GM12874 (cell line): ENCODE data around the gene MXD1.

Experiments used
- TF ChIP-seq, protein P1 (sequence below): IDR thresholded peaks from 2 replicates; pipeline ENCODE4 v1.5.1; 2011; ENCODE audit warnings: low read depth, mild to moderate bottlenecking, control low read depth, low read length, moderate library complexity; ENCODE audit not compliant: insufficient read depth

Gene MXD1, protein sequence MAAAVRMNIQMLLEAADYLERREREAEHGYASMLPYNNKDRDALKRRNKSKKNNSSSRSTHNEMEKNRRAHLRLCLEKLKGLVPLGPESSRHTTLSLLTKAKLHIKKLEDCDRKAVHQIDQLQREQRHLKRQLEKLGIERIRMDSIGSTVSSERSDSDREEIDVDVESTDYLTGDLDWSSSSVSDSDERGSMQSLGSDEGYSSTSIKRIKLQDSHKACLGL

DNA sequence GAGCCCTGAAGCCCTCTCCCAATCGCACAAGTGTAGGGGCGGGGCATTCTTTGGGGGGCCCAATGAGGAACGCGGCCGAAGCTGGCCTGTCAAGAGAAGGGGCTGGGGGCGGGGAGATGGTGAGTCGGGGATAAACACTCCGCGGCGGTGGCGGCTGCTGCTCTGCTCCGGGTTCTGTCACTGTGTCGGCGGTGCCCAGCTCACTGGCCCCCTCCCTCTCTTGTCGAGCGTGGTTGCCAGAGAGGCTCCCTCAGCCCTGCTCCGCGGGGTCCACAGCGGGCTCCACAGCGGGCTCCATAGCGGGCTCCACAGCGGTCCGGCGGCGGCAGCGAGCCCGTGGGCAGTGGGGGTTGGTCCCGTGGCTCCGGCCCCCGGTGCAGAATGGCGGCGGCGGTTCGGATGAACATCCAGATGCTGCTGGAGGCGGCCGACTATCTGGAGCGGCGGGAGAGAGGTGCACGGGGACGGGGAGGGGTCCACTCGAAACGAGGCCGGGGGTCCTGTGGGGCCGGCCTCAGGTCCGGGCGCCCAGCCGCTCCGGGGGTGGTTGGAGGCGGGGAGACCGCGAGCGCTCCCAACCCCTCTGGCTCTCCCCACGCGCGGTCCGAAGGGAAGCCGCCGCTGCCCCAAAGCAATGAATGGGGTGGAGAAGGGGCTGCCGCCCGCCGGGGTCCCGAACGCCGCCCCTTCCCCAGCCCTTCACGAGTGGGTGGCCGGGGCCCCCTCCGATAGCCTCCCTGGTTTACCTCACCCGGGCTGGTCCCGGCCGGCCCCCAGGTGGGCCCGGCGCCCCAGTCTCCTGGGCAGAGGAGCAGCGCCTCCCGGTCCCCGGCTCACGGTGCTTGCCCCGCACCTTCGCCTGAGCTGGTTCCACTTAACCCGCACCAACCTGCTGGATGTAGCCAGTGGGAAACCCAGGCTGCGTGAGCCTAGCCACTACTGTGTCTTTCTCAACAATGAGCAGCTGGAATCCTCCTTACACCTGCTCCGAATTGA lies at the start of gene MXD1:
MXD1 (plus strand) TSS at position 160 of the 996 bp plus-strand sequence; CDS start at position 382, 222 bp downstream.
- TF ChIP-seq, protein P1, sequence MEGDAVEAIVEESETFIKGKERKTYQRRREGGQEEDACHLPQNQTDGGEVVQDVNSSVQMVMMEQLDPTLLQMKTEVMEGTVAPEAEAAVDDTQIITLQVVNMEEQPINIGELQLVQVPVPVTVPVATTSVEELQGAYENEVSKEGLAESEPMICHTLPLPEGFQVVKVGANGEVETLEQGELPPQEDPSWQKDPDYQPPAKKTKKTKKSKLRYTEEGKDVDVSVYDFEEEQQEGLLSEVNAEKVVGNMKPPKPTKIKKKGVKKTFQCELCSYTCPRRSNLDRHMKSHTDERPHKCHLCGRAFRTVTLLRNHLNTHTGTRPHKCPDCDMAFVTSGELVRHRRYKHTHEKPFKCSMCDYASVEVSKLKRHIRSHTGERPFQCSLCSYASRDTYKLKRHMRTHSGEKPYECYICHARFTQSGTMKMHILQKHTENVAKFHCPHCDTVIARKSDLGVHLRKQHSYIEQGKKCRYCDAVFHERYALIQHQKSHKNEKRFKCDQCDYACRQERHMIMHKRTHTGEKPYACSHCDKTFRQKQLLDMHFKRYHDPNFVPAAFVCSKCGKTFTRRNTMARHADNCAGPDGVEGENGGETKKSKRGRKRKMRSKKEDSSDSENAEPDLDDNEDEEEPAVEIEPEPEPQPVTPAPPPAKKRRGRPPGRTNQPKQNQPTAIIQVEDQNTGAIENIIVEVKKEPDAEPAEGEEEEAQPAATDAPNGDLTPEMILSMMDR = no peak

DNA sequence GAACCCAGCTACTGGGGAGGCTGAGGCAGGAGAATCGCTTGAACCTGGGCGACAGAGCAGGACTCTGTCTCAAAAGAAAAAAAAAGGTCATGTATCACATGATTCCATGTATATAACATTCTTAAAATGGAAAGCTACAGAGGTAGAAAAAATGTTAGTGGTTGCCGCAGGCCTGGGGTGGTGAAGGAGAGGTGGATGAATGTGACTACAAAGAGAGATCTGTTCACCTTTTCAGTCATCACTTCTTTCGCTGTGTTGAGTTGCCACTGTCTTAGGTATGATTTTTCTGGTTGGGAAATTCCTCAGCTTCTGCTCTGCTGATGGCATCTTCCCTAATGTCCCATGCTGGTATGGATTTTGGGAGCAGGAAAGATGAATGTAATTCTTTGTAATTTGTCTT lies 26.5 kb upstream of the MXD1 start:
- TF ChIP-seq, protein P1 = no peak

DNA sequence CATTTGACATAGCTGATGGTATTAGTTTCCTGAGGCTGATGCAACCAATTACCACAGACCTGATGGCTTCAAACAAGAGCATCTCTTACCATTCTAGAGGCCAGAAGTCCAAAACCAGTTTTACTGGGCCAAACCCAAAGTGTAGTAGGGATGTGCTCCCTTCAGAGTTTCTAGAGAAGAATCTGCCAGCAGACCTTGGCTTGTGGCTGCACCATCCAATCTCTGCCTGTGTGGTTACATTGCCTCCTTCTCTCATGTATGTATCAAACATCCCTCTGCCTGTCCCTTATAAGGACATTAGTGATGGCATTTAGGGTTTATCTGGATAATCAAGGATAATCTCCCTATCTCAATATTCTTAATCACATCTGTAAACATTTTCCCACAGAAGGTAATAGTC lies 25.6 kb upstream of the MXD1 start:
- TF ChIP-seq, protein P1 = no peak

DNA sequence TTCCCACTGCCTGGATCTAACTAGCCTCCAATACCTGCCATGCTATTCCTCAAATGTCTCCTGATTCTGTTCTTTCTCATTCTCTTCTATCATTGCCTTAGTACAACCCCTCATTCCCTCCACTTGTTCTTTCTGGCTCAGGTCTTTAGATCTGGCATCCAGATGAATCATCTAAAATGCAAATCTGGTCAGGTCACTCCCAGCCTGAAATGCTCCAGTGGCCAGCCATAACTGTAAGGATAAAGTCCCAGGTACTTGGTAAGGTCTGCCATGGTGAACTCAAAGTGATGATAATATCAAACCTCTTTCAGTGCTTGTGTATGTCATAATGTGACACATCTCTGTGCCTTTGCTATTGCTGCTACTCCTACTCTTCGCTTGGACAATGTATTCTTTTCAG lies 24.0 kb upstream of the MXD1 start:
- TF ChIP-seq, protein P1 = no peak

DNA sequence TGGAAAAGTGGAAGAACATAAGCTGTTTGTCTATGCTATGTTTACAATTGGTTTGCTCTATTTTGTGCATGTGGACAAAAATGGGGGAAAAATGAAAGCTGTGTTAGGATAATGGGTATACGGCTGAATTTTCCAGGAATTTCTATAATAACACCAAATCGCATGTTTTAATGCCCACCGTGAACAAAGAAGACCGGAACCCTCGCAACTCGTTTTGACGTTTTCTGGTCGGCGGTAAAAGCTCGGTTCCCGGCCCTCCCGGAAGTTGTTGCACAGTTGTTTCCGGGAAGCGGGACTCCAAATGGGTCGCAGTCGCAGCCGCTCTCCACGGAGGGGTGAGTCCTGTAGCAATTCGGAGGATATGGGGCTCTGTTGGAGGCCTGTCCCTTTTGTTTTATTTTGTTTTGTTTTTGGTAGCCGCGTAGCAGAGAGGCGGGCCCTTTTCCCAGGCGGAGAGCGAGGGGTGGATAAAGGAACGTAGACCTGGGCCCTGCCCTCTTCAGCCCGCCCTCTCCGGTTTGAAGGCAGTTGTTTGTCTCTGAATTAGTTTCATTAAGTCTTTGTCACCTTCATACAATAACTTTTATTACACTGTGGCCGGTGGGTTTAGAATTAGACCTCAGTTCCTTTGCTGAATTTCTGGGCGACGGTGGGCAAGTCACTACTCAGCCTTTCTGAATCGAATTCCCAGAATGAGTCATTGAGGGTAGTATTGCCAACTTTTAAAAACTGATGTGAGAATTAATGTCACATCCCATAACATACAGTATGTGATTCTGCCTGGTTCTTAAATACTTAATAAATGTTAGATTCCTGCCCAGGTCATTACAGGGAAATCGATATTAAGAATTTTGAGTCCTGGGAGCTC lies 21.0 kb upstream of the MXD1 start, which contains the start of gene SNRNP27:
SNRNP27 (plus strand) TSS at position 273 of the 868 bp plus-strand sequence; CDS start at position 302, 29 bp downstream.
- TF ChIP-seq, protein P1 = no peak

DNA sequence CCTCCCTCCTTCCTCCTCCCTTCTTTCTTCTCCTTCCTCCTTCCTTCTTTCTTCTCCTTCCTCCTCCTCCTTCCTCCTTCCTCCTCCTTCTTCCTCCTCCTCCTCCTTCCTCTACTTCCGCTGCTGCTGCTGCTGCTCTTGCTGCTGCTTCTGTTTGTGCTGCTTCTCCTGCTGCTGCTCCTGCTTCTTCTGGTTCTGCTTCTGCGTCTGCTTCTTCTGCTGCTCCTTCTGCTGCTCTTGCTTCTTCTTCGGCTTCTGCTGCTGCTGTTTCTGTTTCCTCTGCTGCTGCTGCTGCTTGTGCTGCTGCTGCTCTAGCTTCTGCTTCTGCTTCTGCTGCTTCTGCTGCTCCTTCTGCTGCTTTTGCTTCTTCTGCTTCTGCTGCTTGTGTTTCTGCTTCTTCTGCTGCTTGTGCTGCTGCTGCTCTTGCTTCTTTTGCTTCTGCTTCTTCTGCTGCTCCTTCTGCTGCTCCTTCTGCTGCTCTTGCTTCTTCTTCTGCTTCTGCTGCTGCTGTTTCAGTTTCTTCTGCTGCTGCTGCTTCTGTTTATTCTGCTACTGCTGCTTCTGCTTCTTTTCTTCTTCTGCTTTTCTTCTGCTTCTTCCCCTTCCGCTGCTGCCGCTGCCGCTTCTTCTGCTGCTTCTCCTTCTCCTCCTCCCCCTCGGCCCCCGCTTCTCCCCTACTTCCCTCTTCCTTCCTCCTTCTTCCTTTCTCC lies 12.5 kb upstream of the MXD1 start:
- TF ChIP-seq, protein P1 = no peak
